ENCODE data around the gene CORO1C.

GRCh38 chr12:108696996-108697290 is 34.4 kb downstream of the CORO1C start:
- TF ChIP-seq CTCF (IDR thresholded peaks at IDR 0.05 in 2 of 3, conservative IDR thresholded peaks at IDR 0.05 in 1 of 3; ENCODE audit: insufficient read depth in 2 of 3, low read depth in 1 of 3, low read length in 3 of 3) (no peak), CREB3 (tag; conservative IDR thresholded peaks at IDR 0.05; ENCODE audit: low read depth) (no peak), ZNF274 (IDR thresholded peaks at IDR 0.05; ENCODE audit: borderline replicate concordance, low read depth, low read length) (no peak), COPS2 (conservative IDR thresholded peaks at IDR 0.05) (no peak), ZFX (CRISPR knock-in tag; IDR thresholded peaks at IDR 0.05) (no peak), HDAC6 (IDR thresholded peaks at IDR 0.05; ENCODE audit: low read depth, low read length) (no peak), PYGO2 (tag; IDR thresholded peaks at IDR 0.05) (no peak), POLR2AphosphoS5 (IDR thresholded peaks at IDR 0.05; ENCODE audit: control insufficient read depth, insufficient read depth, low read depth, low read length) (no peak), NFXL1 (CRISPR knock-in tag; IDR thresholded peaks at IDR 0.05) (no peak), ZNF277 (CRISPR knock-in tag; IDR thresholded peaks at IDR 0.05; ENCODE audit: borderline replicate concordance) (no peak)
